Measurements from ENCODE around the gene SRRM2.

SRRM2 gene

GRCh38 chr16:2778630-2778958 is 26.2 kb downstream of the SRRM2 start:
- no peak for DNase-seq

GRCh38 chr16:2779151-2779920 is 26.9 kb downstream of the SRRM2 start:
- DNase-seq = no peak

DNA sequence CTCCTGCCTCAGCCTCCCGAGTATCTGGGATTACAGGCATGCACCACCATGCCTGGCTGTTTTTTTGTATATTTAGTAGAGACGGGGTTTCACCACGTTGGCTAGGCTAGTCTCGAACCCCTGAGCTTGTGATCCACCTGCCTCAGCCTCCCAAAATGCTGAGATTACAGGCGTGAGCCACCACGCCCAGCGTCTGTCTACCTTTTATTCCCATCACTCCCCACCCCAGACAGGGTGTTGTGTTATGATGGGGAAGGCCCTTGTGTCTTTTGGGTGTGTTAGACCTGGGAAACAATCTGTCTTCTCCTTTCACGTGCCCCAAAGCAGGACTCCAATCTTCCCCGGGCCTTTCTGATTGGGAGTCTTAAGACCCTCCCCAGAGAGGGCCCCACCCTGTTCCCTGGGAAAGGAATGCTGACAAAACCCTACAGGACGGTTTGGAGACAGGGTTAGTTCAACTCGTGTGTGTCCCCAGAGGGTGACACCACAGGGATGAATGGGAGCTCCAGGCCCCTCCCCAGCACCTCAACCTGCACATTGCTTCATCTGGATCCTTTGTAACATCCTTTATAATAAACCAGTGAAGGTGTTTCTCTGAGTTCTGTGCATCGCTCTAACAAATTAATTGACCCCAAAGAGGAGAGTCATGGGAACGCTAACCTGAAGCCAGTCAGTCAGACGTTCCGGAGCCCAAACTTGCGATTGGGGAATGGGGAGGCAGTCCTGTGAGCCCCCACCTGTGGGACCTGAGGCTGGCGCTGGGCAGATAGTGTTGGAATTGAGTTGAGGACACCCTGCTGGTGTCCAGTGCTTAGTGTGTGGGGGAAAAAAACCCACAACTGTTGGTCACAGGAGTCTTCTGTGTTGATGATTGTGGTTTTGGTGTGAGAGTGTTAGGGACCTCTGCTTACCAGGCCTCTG is 27.8 kb downstream of the SRRM2 start:
- DNase-seq = no peak

GRCh38 chr16:2782583-2783351 is 30.3 kb downstream of the SRRM2 start:
- no peak for DNase-seq

GRCh38 chr16:2783581-2784357 is 31.3 kb downstream of the SRRM2 start:
- no peak for DNase-seq

DNA sequence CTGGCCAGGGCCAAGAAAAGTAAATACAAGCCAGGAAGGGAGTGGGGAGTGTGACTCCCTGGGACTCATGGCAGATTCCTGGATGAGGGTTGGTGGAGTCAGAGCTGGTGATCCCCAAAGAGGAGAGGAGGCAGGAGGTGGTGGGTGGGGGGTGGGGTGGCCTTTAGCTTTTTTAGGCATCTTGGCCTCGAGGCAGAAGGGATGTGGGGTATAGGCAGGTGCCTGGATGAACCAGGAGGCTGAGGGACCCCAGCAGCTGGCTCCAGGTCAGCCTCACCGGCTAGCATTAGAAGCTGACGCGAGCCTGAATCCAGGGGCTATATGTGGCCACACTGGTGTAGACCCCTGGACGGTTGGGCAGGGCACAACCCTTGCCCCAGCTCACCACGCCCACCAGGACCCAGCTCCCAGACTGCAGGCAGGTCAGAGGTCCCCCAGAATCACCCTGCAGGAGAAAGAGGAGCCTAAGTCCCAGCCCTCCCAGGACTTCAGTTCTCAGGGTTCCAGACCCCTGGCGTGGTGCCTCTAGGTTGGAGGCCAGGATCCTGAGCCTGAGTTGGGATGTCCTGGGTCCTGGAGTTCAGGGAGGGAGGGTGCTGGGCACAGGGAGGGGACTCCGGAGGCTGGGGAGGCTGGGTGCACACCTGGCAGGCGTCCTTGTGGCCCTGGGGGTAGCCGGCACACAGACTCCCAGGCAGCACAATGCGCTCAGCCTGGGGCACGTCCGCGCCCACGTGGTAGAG is 32.1 kb downstream of the SRRM2 start:
- no peak for DNase-seq

- no peak for DNase-seq
These were observed 32.9 kb downstream of the SRRM2 start for GRCh38 chr16:2785101-2785991.

- no peak for DNase-seq
These were observed 33.8 kb downstream of the SRRM2 start for GRCh38 chr16:2786061-2786825.

- no peak for DNase-seq
These were observed 34.4 kb downstream of the SRRM2 start for GRCh38 chr16:2786826-2787151.

GRCh38 chr16:2787406-2787805 is 35.0 kb downstream of the SRRM2 start, which contains the start of gene PRSS33:
Gene PRSS33 (minus strand): TSS chr16:2787560. CDS start chr16:2786547, 1,013 bp downstream.
- DNase-seq = no peak

DNA sequence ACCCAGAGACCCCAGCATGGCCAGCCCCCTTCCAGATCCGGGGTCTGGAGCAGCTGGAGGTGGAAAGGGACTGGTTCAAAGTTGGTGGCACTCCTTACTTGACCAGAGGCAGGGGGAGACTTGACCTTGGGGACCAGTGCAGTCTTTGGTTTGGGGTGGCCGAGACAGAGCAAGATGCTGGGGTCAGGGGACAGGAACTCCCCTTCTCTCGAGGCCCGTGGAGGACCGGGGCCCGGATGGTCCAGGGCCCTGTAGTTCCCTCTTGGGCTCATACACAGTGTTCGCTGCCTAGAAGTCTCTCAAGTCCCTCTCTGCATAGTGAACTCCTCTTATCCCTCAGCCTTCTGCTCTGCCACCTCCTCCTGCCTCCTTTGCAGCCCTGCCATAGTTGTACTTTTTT is 35.5 kb downstream of the SRRM2 start:
- DNase-seq = no peak

- DNase-seq = no peak
These were observed 38.2 kb downstream of the SRRM2 start for GRCh38 chr16:2790631-2791030.

DNA sequence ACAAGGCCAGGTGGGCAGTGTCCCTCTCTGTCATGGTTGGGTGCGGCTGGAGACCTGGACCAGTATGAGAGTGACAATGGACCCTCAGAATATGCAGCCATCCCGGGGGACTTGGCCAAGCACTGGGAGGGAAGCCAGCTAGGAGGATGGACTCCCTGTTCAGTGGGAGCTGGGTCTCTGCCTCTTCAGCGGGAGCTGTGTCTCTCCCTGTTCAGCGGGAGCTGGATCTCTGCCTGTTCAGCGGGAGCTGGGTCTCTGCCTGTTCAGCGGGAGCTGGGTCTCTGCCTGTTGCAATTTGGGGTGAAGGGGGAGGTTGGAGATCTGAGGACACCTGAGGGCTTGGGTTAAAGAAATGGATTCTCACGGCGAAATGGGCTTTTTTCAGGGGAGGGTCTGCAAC is 38.7 kb downstream of the SRRM2 start:
- DNase-seq = no peak

DNA sequence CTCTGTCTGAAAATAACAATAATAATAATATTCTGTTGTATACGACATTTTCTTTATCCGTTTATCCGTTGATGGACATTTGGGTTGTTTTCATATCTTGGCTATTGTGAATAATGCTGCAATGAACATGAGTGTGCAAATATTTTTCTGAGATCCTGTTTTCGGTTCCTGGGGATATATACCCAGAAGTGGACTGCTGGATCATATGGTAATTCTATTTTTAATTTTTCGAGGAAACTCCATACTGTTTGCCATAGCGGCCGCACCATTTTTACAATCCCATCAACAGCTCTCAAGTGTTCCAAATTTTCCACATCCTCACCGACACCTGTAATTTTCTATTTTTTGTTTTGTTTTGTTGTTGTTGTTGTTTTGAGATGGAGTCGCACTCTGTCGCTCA is 40.5 kb downstream of the SRRM2 start:
- DNase-seq = no peak

DNA sequence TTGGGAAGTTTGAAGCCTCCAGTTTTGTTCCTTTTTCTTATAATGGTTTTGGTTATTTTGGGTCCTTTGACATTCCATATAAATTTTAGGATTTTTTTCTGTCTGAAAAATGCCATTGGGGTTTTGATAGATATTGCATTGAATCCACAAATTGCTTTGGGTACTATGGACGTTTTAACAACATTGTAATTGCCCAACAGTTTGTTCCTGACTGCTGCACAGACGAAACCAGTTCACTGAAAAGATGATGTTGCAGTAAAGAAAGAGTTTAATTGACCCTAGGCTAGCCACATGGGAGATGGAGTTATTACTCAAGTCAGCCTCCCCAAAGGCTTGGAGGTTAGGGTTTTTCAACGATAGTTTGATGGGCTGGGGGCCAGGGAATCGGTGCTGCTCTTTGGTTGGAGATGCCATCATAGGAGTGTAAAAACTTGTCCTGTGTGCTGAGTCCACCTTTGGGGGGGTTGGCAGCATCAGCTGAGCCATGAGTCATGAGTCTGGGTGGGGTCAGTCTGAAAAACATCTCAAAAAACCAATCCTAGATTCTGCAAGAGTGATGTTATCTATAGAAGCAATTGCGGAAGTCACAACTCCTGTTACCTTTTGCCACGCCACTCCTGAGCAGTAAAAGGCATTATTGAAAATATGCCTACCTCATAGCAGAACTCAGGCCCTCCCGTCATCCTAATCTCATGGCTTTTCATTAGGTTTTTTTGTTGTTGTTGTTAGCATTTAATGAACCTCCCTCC is 43.1 kb downstream of the SRRM2 start:
- no peak for DNase-seq

DNA sequence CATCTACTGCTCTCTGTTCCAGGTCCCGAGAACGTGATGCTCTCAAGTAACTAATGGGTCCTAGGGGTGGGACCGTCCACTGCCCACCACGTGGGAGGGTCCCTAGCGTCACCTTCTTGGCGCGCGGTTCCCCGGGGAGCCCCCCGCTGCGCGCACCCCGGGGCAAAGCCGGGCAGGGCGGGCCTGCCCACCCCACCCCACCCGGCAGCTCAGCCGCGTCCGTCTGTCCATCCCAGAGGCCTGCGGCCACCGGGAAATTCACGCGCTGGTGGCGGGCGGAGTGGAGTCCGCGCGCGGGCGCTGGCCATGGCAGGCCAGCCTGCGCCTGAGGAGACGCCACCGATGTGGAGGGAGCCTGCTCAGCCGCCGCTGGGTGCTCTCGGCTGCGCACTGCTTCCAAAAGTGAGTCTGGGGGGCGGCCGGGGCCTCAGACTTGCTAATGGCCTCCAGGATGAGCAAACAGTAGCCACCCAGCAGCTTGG is 46.3 kb downstream of the SRRM2 start:
- no peak for DNase-seq

DNA sequence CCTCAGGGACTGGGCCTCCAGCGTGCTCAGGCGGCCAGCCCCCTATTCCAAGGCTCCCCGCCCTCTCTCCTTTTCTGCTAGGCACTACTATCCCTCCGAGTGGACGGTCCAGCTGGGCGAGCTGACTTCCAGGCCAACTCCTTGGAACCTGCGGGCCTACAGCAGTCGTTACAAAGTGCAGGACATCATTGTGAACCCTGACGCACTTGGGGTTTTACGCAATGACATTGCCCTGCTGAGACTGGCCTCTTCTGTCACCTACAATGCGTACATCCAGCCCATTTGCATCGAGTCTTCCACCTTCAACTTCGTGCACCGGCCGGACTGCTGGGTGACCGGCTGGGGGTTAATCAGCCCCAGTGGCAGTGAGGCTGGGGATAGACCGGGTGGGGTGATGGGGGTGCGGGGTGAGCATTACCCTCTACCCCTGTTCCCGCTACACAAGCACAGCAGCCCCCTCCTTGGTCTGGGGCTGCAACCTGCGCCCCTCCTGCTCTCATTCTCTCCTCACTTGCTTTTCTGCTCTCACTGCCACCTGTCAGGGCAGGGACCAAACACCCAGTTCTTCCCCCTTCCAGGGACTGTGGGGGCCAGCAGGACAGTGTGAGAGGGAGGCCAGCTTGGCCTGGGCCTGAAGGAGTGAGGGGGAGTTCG is 46.9 kb downstream of the SRRM2 start:
- no peak for DNase-seq

DNA sequence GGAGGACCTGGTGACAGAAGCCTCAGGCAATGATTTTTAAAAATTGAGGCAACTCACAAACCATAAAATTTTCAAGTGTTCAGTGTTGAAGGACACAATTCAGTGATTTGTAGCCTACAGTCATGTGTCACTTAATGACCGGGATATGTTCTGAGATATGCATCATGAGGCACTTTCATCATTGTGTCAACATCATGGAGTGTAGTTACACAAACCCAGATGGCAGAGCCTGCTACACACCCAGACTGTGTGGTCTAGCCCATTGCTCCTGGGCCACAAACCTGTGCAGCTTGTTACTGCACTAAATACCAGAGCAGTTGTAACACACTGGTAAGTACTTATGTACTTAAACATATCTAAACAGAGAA is 47.4 kb downstream of the SRRM2 start:
- no peak for DNase-seq

Data from activated CD4-positive, alpha-beta T cell treated with anti-CD3 and anti-CD28 coated beads for 1 hour (primary cell).